Keratinocyte (primary cell): ENCODE measurements around the gene RASSF6. TPM values are rescaled to one million over a fixed set of nuclear protein-coding genes. Genes with fewer than 3 reads are reported as not detected.
A peak's percentile ranks its signal among the peaks of the same experiment; 100 is the strongest.

Experiments used
- DNase-seq: peaks from one replicate; pipeline ENCODE4 v3.0.0-alpha.2; 2011; ENCODE audit warnings: low read depth, missing footprints, low spot score
- FAIRE-seq: peaks from 2 replicates; lab custom pipeline; 2011; peaks lifted over from hg19 to GRCh38; lab: Jason Lieb, UNC
- H2AFZ ChIP-seq: 2 replicates; pipeline ENCODE4 v1.6.0; 2012; ENCODE audit warnings: low read length, control low read depth, inconsistent platforms; ENCODE audit not compliant: control insufficient read depth
- H3K27ac ChIP-seq: 2 replicates; pipeline ENCODE4 v1.5.1; 2011; ENCODE audit warnings: low read length; ENCODE audit not compliant: control insufficient read depth, insufficient read depth
- H3K27me3 ChIP-seq: 3 replicates; pipeline ENCODE4 v1.6.0; 2011; ENCODE audit warnings: low read length; ENCODE audit not compliant: control insufficient read depth, insufficient read depth; ENCODE audit errors: extremely low read depth
- H3K36me3 ChIP-seq, 2 experiments: 2 replicates in 1 of 2; 3 replicates in 1 of 2; pipeline ENCODE4 v1.5.1; 2011; ENCODE audit warnings: low read length in 2 of 2, mild to moderate bottlenecking in 1 of 2; ENCODE audit not compliant: control insufficient read depth in 2 of 2, insufficient read depth in 2 of 2; ENCODE audit errors: extremely low read depth in 1 of 2
- H3K4me1 ChIP-seq: 3 replicates; pipeline ENCODE4 v1.5.1; 2011; ENCODE audit warnings: low read length; ENCODE audit not compliant: control insufficient read depth, insufficient read depth; ENCODE audit errors: extremely low read depth
- H3K4me2 ChIP-seq: 3 replicates; pipeline ENCODE4 v1.6.0; 2011; ENCODE audit warnings: low read depth, low read length; ENCODE audit not compliant: control insufficient read depth, insufficient read depth; ENCODE audit errors: extremely low read depth
- H3K4me3 ChIP-seq, 3 experiments: fragments of 200-600 bp in 1 of 3; sonication (generic) in 1 of 3; 2 replicates in 2 of 3; 3 replicates in 1 of 3; pipeline ENCODE4 v1.5.1; 2011 to 2016; ENCODE audit warnings: low read length in 3 of 3, mild to moderate bottlenecking in 3 of 3, control low read depth in 2 of 3, inconsistent platforms in 1 of 3, low read depth in 1 of 3, mixed read lengths in 1 of 3, mixed run types in 1 of 3, moderate library complexity in 1 of 3; ENCODE audit not compliant: control insufficient read depth in 2 of 3, insufficient read depth in 2 of 3; ENCODE audit errors: extremely low read depth in 1 of 3
- H3K79me2 ChIP-seq: 2 replicates; pipeline ENCODE4 v1.6.0; 2012; ENCODE audit warnings: low read length; ENCODE audit not compliant: control insufficient read depth, insufficient read depth
- H3K9ac ChIP-seq: 3 replicates; pipeline ENCODE4 v1.6.0; 2011; ENCODE audit warnings: low read length; ENCODE audit not compliant: control insufficient read depth, insufficient read depth; ENCODE audit errors: extremely low read depth
- H3K9me1 ChIP-seq: 3 replicates; pipeline ENCODE4 v1.6.0; 2011; ENCODE audit warnings: low read length; ENCODE audit not compliant: control insufficient read depth, insufficient read depth; ENCODE audit errors: extremely low read depth
- H3K9me3 ChIP-seq: 2 replicates; pipeline ENCODE4 v1.5.1; 2012; ENCODE audit warnings: low read depth, low read length; ENCODE audit not compliant: control insufficient read depth
- H4K20me1 ChIP-seq: 3 replicates; pipeline ENCODE4 v1.6.0; 2011; ENCODE audit warnings: low read length; ENCODE audit not compliant: control insufficient read depth, insufficient read depth; ENCODE audit errors: extremely low read depth
- CTCF ChIP-seq, 3 experiments: IDR thresholded peaks in 1 of 3; conservative IDR thresholded peaks in 1 of 3; optimal IDR thresholded peaks in 1 of 3; 2 replicates in 2 of 3; 3 replicates in 1 of 3; pipeline versions ENCODE3 to v1.5.1; 2011; ENCODE audit warnings: low read length in 3 of 3, mild to moderate bottlenecking in 3 of 3, moderate library complexity in 2 of 3, control low read depth in 1 of 3, inconsistent platforms in 1 of 3; ENCODE audit not compliant: insufficient read depth in 2 of 3; ENCODE audit errors: extremely low read depth in 1 of 3
- EZH2 ChIP-seq: IDR thresholded peaks from one replicate; pipeline ENCODE4 v1.6.1; 2012; ENCODE audit warnings: inconsistent platforms, mild to moderate bottlenecking, low read length, moderate library complexity
- dilution Hi-C: fragments of 300-500 bp; cut with MboI; formaldehyde crosslinking; loops from one replicate; pipeline ENCODE4 v1.7.0; 2020; ENCODE audit warnings: low sequenced_read_pairs; ENCODE audit not compliant: extremely low pct_ligation_motif_present
- polyA plus RNA-seq, 5 experiments: library from polyadenylated mRNA; depleted of rRNA in 3 of 5; stranded (reverse) in 3 of 5; stranded (forward) in 1 of 5; unstranded in 1 of 5; fragments of >200 nt; gene quantifications; 1 replicate in 1 of 5; 2 replicates in 3 of 5; 3 replicates in 1 of 5; pipeline versions ENCODE4 v1.2.1 to v1.2.3, GENCODE V29; 2011 to 2012; ENCODE audit warnings: missing spikeins in 2 of 5, low read depth in 1 of 5, low replicate concordance in 1 of 5

Gene RASSF6
- polyA plus RNA-seq, 1 donor (not counting 4 experiments of a cell fraction or from before 2014, with no cell fraction given) = 4.4 TPM

- Histone ChIP-seq H3K27ac (no peak overlapping the region), H3K9me1 (no peaks in the 10 kb centered on the region), H3K4me3 (no peak overlapping the region), H4K20me1 (no peaks in the 10 kb centered on the region), H3K4me2 (no peak overlapping the region), H3K9me3 (no peaks in the 10 kb centered on the region), H3K4me1 (peaks cover 11% of the 10 kb centered on the region), H3K79me2 (no peaks in the 10 kb centered on the region), H2AFZ (no peak overlapping the region), H3K9ac (no peak overlapping the region), H3K27me3 (no peaks in the 10 kb centered on the region), H3K36me3 (no peaks in the 10 kb centered on the region)
- dilution Hi-C loops = no loop called here
- TF ChIP-seq CTCF (optimal IDR thresholded peaks at IDR 0.05 in 1 of 3, IDR thresholded peaks at IDR 0.05 in 1 of 3, conservative IDR thresholded peaks at IDR 0.05 in 1 of 3; ENCODE audit: extremely low read depth in 1 of 3, insufficient read depth in 2 of 3, low read length in 3 of 3) (no peak), EZH2 (no peak)
- peak; percentile 51 for FAIRE-seq
- DNase-seq = no peak
Observed at GRCh38 chr4:73600954-73601353, 19.3 kb downstream of the RASSF6 start.

GRCh38 chr4:73599182-73599581 is 21.1 kb downstream of the RASSF6 start:
- no peaks in the 10 kb centered on the region for H3K9me3 ChIP-seq
- no peaks in the 10 kb centered on the region for H3K36me3 ChIP-seq
- peak overlapping the region; percentile 73 for H3K4me2 ChIP-seq
- no peaks in the 10 kb centered on the region for H3K27me3 ChIP-seq
- no peak for TF ChIP-seq EZH2
- TF ChIP-seq CTCF (optimal IDR thresholded peaks at IDR 0.05 in 1 of 3, IDR thresholded peaks at IDR 0.05 in 1 of 3, conservative IDR thresholded peaks at IDR 0.05 in 1 of 3; ENCODE audit: extremely low read depth in 1 of 3, insufficient read depth in 2 of 3, low read length in 3 of 3) = no peak
- H3K27ac ChIP-seq = peak overlapping the region; percentile 70
- peaks cover 11% of the 10 kb centered on the region for H3K4me1 ChIP-seq
- dilution Hi-C loops = no loop called here
- peak overlapping the region; percentile 33 for H3K9ac ChIP-seq
- H3K4me3 ChIP-seq = peak overlapping the region in 1 of 3 experiments; percentile 6
- no peaks in the 10 kb centered on the region for H4K20me1 ChIP-seq
- DNase-seq = peak; percentile 78
- H2AFZ ChIP-seq = peak overlapping the region; percentile 60
- H3K9me1 ChIP-seq = no peaks in the 10 kb centered on the region
- peak; percentile 97 for FAIRE-seq
- no peaks in the 10 kb centered on the region for H3K79me2 ChIP-seq
